SU-DHL-6 (cell line): ENCODE data around the gene MOSMO.

Experiments
- H2AFZ ChIP-seq: fragments of 200-600 bp; sonication (generic); 2 replicates; pipeline ENCODE4 v1.6.1; 2014; ENCODE audit warnings: low read depth, mild to moderate bottlenecking, moderate library complexity, mixed read lengths, antibody characterized with exemption, low read length; ENCODE audit not compliant: severe bottlenecking
- H3F3A ChIP-seq: fragments of 200-600 bp; shearing (Covaris generic); 2 replicates; pipeline ENCODE4 v1.6.0; 2016; ENCODE audit warnings: antibody characterized with exemption, mild to moderate bottlenecking; ENCODE audit not compliant: insufficient read depth
- H3K27ac ChIP-seq: fragments of 200-600 bp; sonication (generic); 2 replicates; pipeline ENCODE4 v1.5.1; 2016; ENCODE audit warnings: low read depth, mild to moderate bottlenecking, low read length, moderate library complexity, mixed read lengths
- H3K27me3 ChIP-seq: fragments of 200-600 bp; sonication (generic), shearing (Covaris generic); 2 replicates; pipeline ENCODE4 v1.6.0; 2014; ENCODE audit warnings: mild to moderate bottlenecking, low read length
- H3K36me3 ChIP-seq: fragments of 200-600 bp; sonication (generic); 2 replicates; pipeline ENCODE4 v1.6.1; 2014; ENCODE audit warnings: mild to moderate bottlenecking, low read length, mixed read lengths
- H3K4me2 ChIP-seq: fragments of 300-600, 200-600 bp; shearing (Covaris generic), sonication (generic); 2 replicates; pipeline ENCODE4 v1.6.0; 2014; ENCODE audit warnings: low read length, low read depth, mild to moderate bottlenecking; ENCODE audit not compliant: poor library complexity, severe bottlenecking
- H3K4me3 ChIP-seq: fragments of 200-600 bp; sonication (generic); 2 replicates; pipeline ENCODE4 v1.5.1; 2014; ENCODE audit warnings: antibody characterized with exemption, low read length, mild to moderate bottlenecking, mixed read lengths; ENCODE audit not compliant: insufficient read depth, poor library complexity, severe bottlenecking
- H3K79me2 ChIP-seq: fragments of 200-600 bp; sonication (generic); 2 replicates; pipeline ENCODE4 v1.6.1; 2014; ENCODE audit warnings: mild to moderate bottlenecking, low read length, moderate library complexity; ENCODE audit not compliant: insufficient read depth
- H3K9ac ChIP-seq: fragments of 200-600 bp; sonication (generic); 2 replicates; pipeline ENCODE4 v1.7.0; 2014; ENCODE audit warnings: mild to moderate bottlenecking, low read length
- H3K9me2 ChIP-seq: fragments of 200-600 bp; sonication (generic); replicated peaks from 2 replicates; pipeline ENCODE4 v1.6.1; 2014; ENCODE audit warnings: low read length; ENCODE audit not compliant: insufficient read depth
- H3K9me3 ChIP-seq: fragments of 200-600 bp; sonication (generic); 2 replicates; pipeline ENCODE4 v1.6.1; 2014; ENCODE audit warnings: low read length, mixed read lengths; ENCODE audit not compliant: insufficient read depth
- H4K20me1 ChIP-seq: fragments of 200-600 bp; sonication (generic); 2 replicates; pipeline ENCODE4 v1.6.1; 2014; ENCODE audit warnings: low read depth, mild to moderate bottlenecking, antibody characterized with exemption, low read length, moderate library complexity, mixed read lengths
- CTCF ChIP-seq: fragments of 200-600 bp; sonication (generic); IDR thresholded peaks from one replicate; pipeline ENCODE4 v1.5.1; 2017; ENCODE audit warnings: antibody characterized with exemption, mild to moderate bottlenecking, low read length, moderate library complexity; ENCODE audit not compliant: insufficient read depth, poor library complexity, severe bottlenecking
- EZH2phosphoT487 ChIP-seq: fragments of 200-600 bp; sonication (generic), shearing (Covaris generic); conservative IDR thresholded peaks from 2 replicates; pipeline ENCODE4 v1.6.1; 2018; ENCODE audit warnings: mild to moderate bottlenecking, antibody characterized with exemption, low read length, moderate library complexity, mixed read lengths

The MOSMO gene

GRCh38 chr16:21989133-21989532 is 18.8 kb upstream of the MOSMO start:
- Histone ChIP-seq H3K27ac (no peak overlapping the region), H3K4me2 (no peak overlapping the region), H3K79me2 (no peaks in the 10 kb centered on the region), H3K27me3 (no peaks in the 10 kb centered on the region), H3K36me3 (peaks cover 3% of the 10 kb centered on the region; the same call in 1 of the 2 replicates), H2AFZ (no peak overlapping the region), H4K20me1 (no peaks in the 10 kb centered on the region), H3K9me3 (no peaks in the 10 kb centered on the region), H3F3A (0 out of 2 replicates have a peak, but pooled peaks cover 5% of the 10 kb centered on the region), H3K9me2 (no peaks in the 10 kb centered on the region), H3K9ac (no peak overlapping the region), H3K4me3 (no peak overlapping the region)
- no peak for TF ChIP-seq CTCF
- no peak for TF ChIP-seq EZH2phosphoT487

DNA sequence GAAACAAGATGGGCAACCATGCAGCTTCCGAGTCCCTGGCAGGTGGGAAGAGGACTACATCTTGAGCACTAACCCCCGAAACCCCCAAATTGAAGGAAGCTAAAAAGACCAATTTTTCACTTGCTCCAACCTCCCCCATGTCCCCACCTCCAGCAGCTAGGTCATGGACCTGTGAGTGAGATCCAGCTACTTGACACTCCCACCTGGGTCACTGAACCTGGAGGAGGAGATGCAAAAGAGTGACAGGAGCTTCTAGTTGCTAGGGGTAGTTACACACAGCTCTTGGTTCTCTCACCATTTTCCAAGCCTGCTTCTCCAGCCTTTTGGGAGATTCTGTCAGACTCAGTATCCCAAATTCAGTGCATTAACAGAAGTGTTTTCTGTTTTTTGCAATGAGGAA is 18.2 kb upstream of the MOSMO start:
- Histone ChIP-seq H3K9me2 (no peaks in the 10 kb centered on the region), H2AFZ (no peak overlapping the region), H3F3A (0 out of 2 replicates have a peak, but pooled peaks cover 2% of the 10 kb centered on the region), H3K9ac (no peak overlapping the region), H3K9me3 (no peaks in the 10 kb centered on the region), H3K36me3 (no peaks in the 10 kb centered on the region), H3K4me2 (no peak overlapping the region), H3K27me3 (no peaks in the 10 kb centered on the region), H3K79me2 (no peaks in the 10 kb centered on the region), H3K27ac (no peak overlapping the region), H4K20me1 (no peaks in the 10 kb centered on the region), H3K4me3 (no peak overlapping the region)
- TF ChIP-seq EZH2phosphoT487 (no peak), CTCF (no peak)

DNA sequence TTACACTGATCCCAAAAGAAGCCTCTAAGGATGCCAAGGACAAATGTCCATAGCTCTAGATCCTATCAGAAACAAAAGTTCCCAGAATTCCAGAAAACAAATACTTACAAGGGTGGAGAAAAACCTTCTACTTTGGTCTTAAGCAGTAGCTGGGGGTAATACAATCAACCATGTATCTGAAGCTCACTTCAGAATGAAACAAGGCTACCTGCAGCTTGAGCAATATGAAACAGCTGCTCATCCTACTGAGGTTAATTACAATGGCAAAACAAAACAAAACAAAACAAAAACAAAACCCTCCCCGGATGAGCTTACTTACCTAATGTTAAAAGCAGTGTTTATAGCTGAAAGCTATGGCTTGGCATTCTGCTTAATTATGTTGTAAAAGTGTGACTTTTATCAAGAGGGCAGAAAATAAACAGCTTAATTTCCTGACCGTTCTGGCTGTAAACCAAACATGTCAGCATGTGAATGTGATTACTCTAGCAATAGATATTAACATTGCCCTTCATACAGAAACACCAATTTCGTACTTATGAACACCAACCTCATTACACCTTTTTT is 17.4 kb upstream of the MOSMO start:
- H3K4me3 ChIP-seq: no peak overlapping the region
- TF ChIP-seq CTCF: no peak
- no peak for TF ChIP-seq EZH2phosphoT487
- H3K9ac ChIP-seq: no peak overlapping the region
- H3K36me3 ChIP-seq: no peaks in the 10 kb centered on the region
- no peaks in the 10 kb centered on the region for H3K27me3 ChIP-seq
- no peaks in the 10 kb centered on the region for H4K20me1 ChIP-seq
- no peaks in the 10 kb centered on the region for H3K9me2 ChIP-seq
- H3K4me2 ChIP-seq: no peak overlapping the region
- H3F3A ChIP-seq: no peaks in the 10 kb centered on the region
- H3K9me3 ChIP-seq: no peaks in the 10 kb centered on the region
- no peak overlapping the region for H3K27ac ChIP-seq
- H2AFZ ChIP-seq: no peak overlapping the region
- H3K79me2 ChIP-seq: no peaks in the 10 kb centered on the region
